ENCODE measurements around the gene ZNF444. TPM values are rescaled to one million over a fixed set of nuclear protein-coding genes. Genes with fewer than 3 reads are reported as not detected.

Gene ZNF444
- total and polyA plus RNA-seq, 4 donors = 10.0 to 54.9 (median 34.0) TPM

Small RNA genes within 50 kb of the gene (small RNA-seq; reads per million reads assigned to genes)
- gene AC024580.2 (ENCODE audit: low replicate concordance) (not detected), gene RF00019 (ENCODE audit: low replicate concordance) (not detected)

Other genes with a start within 250 kb of the ZNF444 start
- not detected for gene NLRP13, start 209.0 kb upstream of the ZNF444 start, total RNA-seq
- not detected for gene NLRP13, start 209.0 kb upstream of the ZNF444 start, polyA plus RNA-seq (ENCODE audit: insufficient read length in 2 of 2)
- not detected for gene NLRP8, start 193.5 kb upstream of the ZNF444 start, total RNA-seq
- not detected for gene NLRP8, start 193.5 kb upstream of the ZNF444 start, polyA plus RNA-seq (ENCODE audit: insufficient read length in 2 of 2)
- not detected for gene NLRP5, start 154.5 kb upstream of the ZNF444 start, total RNA-seq
- not detected for gene NLRP5, start 154.5 kb upstream of the ZNF444 start, polyA plus RNA-seq (ENCODE audit: insufficient read length in 2 of 2)
- gene ZNF787, start 20.0 kb upstream of the ZNF444 start, total RNA-seq = 10 to 100 TPM in 1 of 2 donors, 1 to 10 TPM in 1; 8.9 to 20.7 TPM
- gene ZNF787, start 20.0 kb upstream of the ZNF444 start, polyA plus RNA-seq (ENCODE audit: insufficient read length in 2 of 2) = 10 to 100 TPM; 26.4 to 27.4 TPM
- not detected for gene GALP, start 34.7 kb downstream of the ZNF444 start, total RNA-seq
- gene GALP, start 34.7 kb downstream of the ZNF444 start, polyA plus RNA-seq (ENCODE audit: insufficient read length in 2 of 2) = not detected
- gene ZSCAN5B, start 56.5 kb downstream of the ZNF444 start, total RNA-seq = under 1 TPM in 1 of 2 donors, not detected in 1; 0.11 TPM
- gene ZSCAN5B, start 56.5 kb downstream of the ZNF444 start, polyA plus RNA-seq (ENCODE audit: insufficient read length in 2 of 2) = under 1 TPM in 1 of 2 donors, not detected in 1; 0.17 TPM
- gene ZSCAN5C, start 61.0 kb downstream of the ZNF444 start, total RNA-seq = not detected
- gene ZSCAN5C, start 61.0 kb downstream of the ZNF444 start, polyA plus RNA-seq (ENCODE audit: insufficient read length in 2 of 2) = not detected
- not detected for gene EDDM13, start 131.5 kb downstream of the ZNF444 start, total RNA-seq
- gene EDDM13, start 131.5 kb downstream of the ZNF444 start, polyA plus RNA-seq (ENCODE audit: insufficient read length in 2 of 2) = 1 to 10 TPM; 1.2 to 3.9 TPM
- gene ZSCAN5A, start 173.6 kb downstream of the ZNF444 start, total RNA-seq = 10 to 100 TPM in 1 of 2 donors, 1 to 10 TPM in 1; 6.4 to 15.0 TPM
- gene ZSCAN5A, start 173.6 kb downstream of the ZNF444 start, polyA plus RNA-seq (ENCODE audit: insufficient read length in 2 of 2) = 10 to 100 TPM; 10.9 to 14.8 TPM